ENCODE data around the gene LRRC4.

LRRC4 gene

GRCh38 chr7:128005759-128006159 lies 25.5 kb downstream of the LRRC4 start:
- Histone ChIP-seq H3F3A (ENCODE audit: insufficient read depth, low read length) (peaks cover 26% of the 10 kb centered on the region), H3K36me3 (replicated peaks; ENCODE audit: insufficient read depth, low read length) (no peaks in the 10 kb centered on the region; the same call in 1 of the 2 replicates)
- no peak for DNase-seq

GRCh38 chr7:128005117-128005516 lies 26.1 kb downstream of the LRRC4 start:
- no peak overlapping the region for H3K9ac ChIP-seq (ENCODE audit: low read length)
- no peak overlapping the region for H3K4me2 ChIP-seq (ENCODE audit: low read depth, low read length)
- no peaks in the 10 kb centered on the region for H3K27me3 ChIP-seq (replicated peaks; ENCODE audit: insufficient read depth, low read length)
- peaks cover 82% of the 10 kb centered on the region for H3K79me2 ChIP-seq (ENCODE audit: low read length)
- H3F3A ChIP-seq (ENCODE audit: insufficient read depth, low read length): peaks cover 26% of the 10 kb centered on the region
- H3K9me2 ChIP-seq (replicated peaks; ENCODE audit: insufficient read depth, low read length): no peaks in the 10 kb centered on the region
- peaks cover 39% of the 10 kb centered on the region for H3K4me1 ChIP-seq (ENCODE audit: low read length)
- H3K9me3 ChIP-seq (replicated peaks; ENCODE audit: insufficient read depth, low read length): no peaks in the 10 kb centered on the region
- no peaks in the 10 kb centered on the region; the same call in 1 of the 2 replicates for H4K20me1 ChIP-seq (ENCODE audit: insufficient read depth, low read length)
- no peak overlapping the region for H3K4me3 ChIP-seq (ENCODE audit: low read length)
- no peak overlapping the region for H3K27ac ChIP-seq (ENCODE audit: low read length)
- H3K36me3 ChIP-seq (replicated peaks; ENCODE audit: insufficient read depth, low read length): no peaks in the 10 kb centered on the region; the same call in 1 of the 2 replicates
- no peak overlapping the region for H2AFZ ChIP-seq (ENCODE audit: low read length)
- DNase-seq: no peak
- TF ChIP-seq EZH2 (optimal IDR thresholded peaks at IDR 0.05; ENCODE audit: low read depth, low read length) (no peak), EZH2phosphoT487 (IDR thresholded peaks at IDR 0.05; ENCODE audit: low read length) (no peak), CTCF (IDR thresholded peaks at IDR 0.05; ENCODE audit: low read length) (no peak)

More at GRCh38 chr7:128005759-128006159, 25.5 kb downstream of the LRRC4 start:
- no peak overlapping the region for H3K4me3 ChIP-seq (ENCODE audit: low read length)
- no peak overlapping the region for H3K9ac ChIP-seq (ENCODE audit: low read length)
- no peak for TF ChIP-seq EZH2phosphoT487 (IDR thresholded peaks at IDR 0.05; ENCODE audit: low read length)
- no peak for TF ChIP-seq CTCF (IDR thresholded peaks at IDR 0.05; ENCODE audit: low read length)
- no peak for TF ChIP-seq EZH2 (optimal IDR thresholded peaks at IDR 0.05; ENCODE audit: low read depth, low read length)
- no peak overlapping the region for H3K4me2 ChIP-seq (ENCODE audit: low read depth, low read length)
- peaks cover 34% of the 10 kb centered on the region for H3K4me1 ChIP-seq (ENCODE audit: low read length)
- H4K20me1 ChIP-seq (ENCODE audit: insufficient read depth, low read length): no peaks in the 10 kb centered on the region; the same call in 1 of the 2 replicates
- no peaks in the 10 kb centered on the region for H3K9me3 ChIP-seq (replicated peaks; ENCODE audit: insufficient read depth, low read length)
- peaks cover 82% of the 10 kb centered on the region for H3K79me2 ChIP-seq (ENCODE audit: low read length)
- H3K9me2 ChIP-seq (replicated peaks; ENCODE audit: insufficient read depth, low read length): no peaks in the 10 kb centered on the region
- H3K27me3 ChIP-seq (replicated peaks; ENCODE audit: insufficient read depth, low read length): no peaks in the 10 kb centered on the region
- H2AFZ ChIP-seq (ENCODE audit: low read length): no peak overlapping the region
- H3K27ac ChIP-seq (ENCODE audit: low read length): no peak overlapping the region

- no peak for DNase-seq
- Histone ChIP-seq H3F3A (ENCODE audit: insufficient read depth, low read length) (peaks cover 26% of the 10 kb centered on the region), H2AFZ (ENCODE audit: low read length) (no peak overlapping the region), H3K27ac (ENCODE audit: low read length) (no peak overlapping the region), H4K20me1 (ENCODE audit: insufficient read depth, low read length) (no peaks in the 10 kb centered on the region; the same call in 1 of the 2 replicates), H3K9me3 (replicated peaks; ENCODE audit: insufficient read depth, low read length) (no peaks in the 10 kb centered on the region), H3K4me1 (ENCODE audit: low read length) (peaks cover 39% of the 10 kb centered on the region), H3K4me2 (ENCODE audit: low read depth, low read length) (no peak overlapping the region), H3K9me2 (replicated peaks; ENCODE audit: insufficient read depth, low read length) (no peaks in the 10 kb centered on the region), H3K9ac (ENCODE audit: low read length) (no peak overlapping the region), H3K36me3 (replicated peaks; ENCODE audit: insufficient read depth, low read length) (no peaks in the 10 kb centered on the region; the same call in 1 of the 2 replicates), H3K27me3 (replicated peaks; ENCODE audit: insufficient read depth, low read length) (no peaks in the 10 kb centered on the region), H3K79me2 (ENCODE audit: low read length) (peaks cover 83% of the 10 kb centered on the region), H3K4me3 (ENCODE audit: low read length) (no peak overlapping the region)
- TF ChIP-seq EZH2phosphoT487 (IDR thresholded peaks at IDR 0.05; ENCODE audit: low read length): no peak
- no peak for TF ChIP-seq CTCF (IDR thresholded peaks at IDR 0.05; ENCODE audit: low read length)
- no peak for TF ChIP-seq EZH2 (optimal IDR thresholded peaks at IDR 0.05; ENCODE audit: low read depth, low read length)
Measured at GRCh38 chr7:128004623-128005022, 26.6 kb downstream of the LRRC4 start.

Measured in MM.1S (cell line).